SU-DHL-6 (cell line): ENCODE data around the gene WNT11.

Experiments
- CTCF ChIP-seq: fragments of 200-600 bp; sonication (generic); IDR thresholded peaks from one replicate; pipeline ENCODE4 v1.5.1; 2017; ENCODE audit warnings: antibody characterized with exemption, mild to moderate bottlenecking, low read length, moderate library complexity; ENCODE audit not compliant: insufficient read depth, poor library complexity, severe bottlenecking
- EZH2phosphoT487 ChIP-seq: fragments of 200-600 bp; sonication (generic), shearing (Covaris generic); conservative IDR thresholded peaks from 2 replicates; pipeline ENCODE4 v1.6.1; 2018; ENCODE audit warnings: mild to moderate bottlenecking, antibody characterized with exemption, low read length, moderate library complexity, mixed read lengths

GRCh38 chr11:76251576-76251975 is 45.3 kb upstream of the WNT11 start:
- no peak for TF ChIP-seq CTCF
- TF ChIP-seq EZH2phosphoT487, result no peak
